GM18499 (cell line): ENCODE measurements around the gene GYS2.
A peak's percentile ranks its signal among the peaks of the same experiment; 100 is the strongest.
"Not testable (repeated sequence)": the region's sequence is repeated elsewhere in the genome, so short reads cannot be mapped to it uniquely, and the experiment has no call there.

Source experiments
- ATAC-seq: cut with Tn5 transposase; IDR thresholded peaks from one replicate; pipeline ENCODE4 v1.9.1; 2021; ENCODE audit warnings: moderate number of reproducible peaks; ENCODE audit not compliant: insufficient read depth, unreplicated experiment

GYS2 gene

GRCh38 chr12:21604245-21605101, at the start of gene GYS2:
Gene GYS2, minus strand, starts transcription at chr12:21604847. Its CDS starts 255 bp downstream, at chr12:21604592.
- no peak for ATAC-seq

- no peak for ATAC-seq
These were observed 47.2 kb upstream of the GYS2 start for GRCh38 chr12:21651821-21652220.

GRCh38 chr12:21650997-21651396, 46.4 kb upstream of the GYS2 start:
- ATAC-seq, result no peak

GRCh38 chr12:21649034-21649433, 44.4 kb upstream of the GYS2 start:
- no peak for ATAC-seq

- no peak for ATAC-seq
These were observed 43.7 kb upstream of the GYS2 start for GRCh38 chr12:21648378-21648777.

- ATAC-seq, result no peak
These were observed 42.5 kb upstream of the GYS2 start for GRCh38 chr12:21647179-21647578.

GRCh38 chr12:21645041-21645500, 40.4 kb upstream of the GYS2 start:
- ATAC-seq, result not testable (repeated sequence)

- ATAC-seq, result no peak
These were observed 39.9 kb upstream of the GYS2 start for GRCh38 chr12:21644516-21644915.

- ATAC-seq, result no peak
These were observed 39.1 kb upstream of the GYS2 start for GRCh38 chr12:21643758-21644157.

GRCh38 chr12:21642707-21643389, 38.2 kb upstream of the GYS2 start:
- peak; percentile 48 for ATAC-seq

GRCh38 chr12:21638054-21638891, 33.6 kb upstream of the GYS2 start:
- ATAC-seq, result no peak

GRCh38 chr12:21634245-21634644, 29.6 kb upstream of the GYS2 start:
- ATAC-seq, result no peak

- ATAC-seq, result no peak
These were observed 26.7 kb upstream of the GYS2 start for GRCh38 chr12:21631367-21631766.

- no peak for ATAC-seq
These were observed 23.3 kb upstream of the GYS2 start for GRCh38 chr12:21627924-21628323.

- no peak for ATAC-seq
These were observed 13.9 kb upstream of the GYS2 start for GRCh38 chr12:21618566-21618965.

GRCh38 chr12:21617030-21617429, 12.4 kb upstream of the GYS2 start:
- ATAC-seq, result no peak

- no peak for ATAC-seq
These were observed 10.8 kb upstream of the GYS2 start for GRCh38 chr12:21615431-21615830.

GRCh38 chr12:21614506-21614905, 9.9 kb upstream of the GYS2 start:
- ATAC-seq, result no peak

GRCh38 chr12:21613931-21614330, 9.3 kb upstream of the GYS2 start:
- ATAC-seq, result no peak

- ATAC-seq, result no peak
These were observed 3.5 kb upstream of the GYS2 start for GRCh38 chr12:21608196-21608595.

- no peak for ATAC-seq
These were observed 3.1 kb upstream of the GYS2 start for GRCh38 chr12:21607701-21608100.
